Measurements from ENCODE around the gene MYL5. TPM values are rescaled to one million over a fixed set of nuclear protein-coding genes. Genes with fewer than 3 reads are reported as not detected.

MYL5 gene
- total RNA-seq, 1 donor from 2014 or later = 22.2 TPM

DNA sequence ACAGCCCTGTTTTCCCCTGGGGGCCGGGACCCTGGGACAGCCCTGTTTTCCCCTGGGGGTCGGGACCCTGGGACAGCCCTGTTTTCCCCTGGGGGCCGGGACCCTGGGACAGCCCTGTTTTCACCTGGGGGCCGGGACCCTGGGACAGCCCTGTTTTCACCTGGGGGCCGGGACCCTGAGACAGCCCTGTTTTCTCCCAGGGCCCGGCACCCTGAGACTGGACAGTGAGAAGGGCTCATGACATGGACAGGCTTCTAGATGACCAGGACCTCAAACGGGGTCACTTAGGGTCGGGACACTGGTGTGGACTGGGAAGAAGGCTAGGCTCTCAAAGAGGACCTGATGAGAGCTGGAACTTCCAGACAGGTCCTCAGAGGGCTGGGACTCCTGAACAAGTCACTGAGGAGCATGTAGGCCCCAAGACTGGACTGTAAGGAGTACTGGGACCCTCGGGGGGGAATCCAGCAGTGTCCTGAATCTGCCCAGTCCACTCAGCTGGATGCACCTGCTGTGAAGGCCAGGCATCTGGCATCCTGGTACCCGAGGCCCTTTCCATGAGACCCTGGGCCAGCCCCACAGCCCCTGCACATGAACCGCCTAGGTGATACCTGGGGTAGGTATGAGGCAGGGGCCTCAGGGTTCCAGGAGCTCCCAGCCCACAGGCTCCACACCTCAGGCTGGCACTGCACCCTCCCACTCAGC lies 33.7 kb downstream of the MYL5 start:
- no peak for ATAC-seq

DNA sequence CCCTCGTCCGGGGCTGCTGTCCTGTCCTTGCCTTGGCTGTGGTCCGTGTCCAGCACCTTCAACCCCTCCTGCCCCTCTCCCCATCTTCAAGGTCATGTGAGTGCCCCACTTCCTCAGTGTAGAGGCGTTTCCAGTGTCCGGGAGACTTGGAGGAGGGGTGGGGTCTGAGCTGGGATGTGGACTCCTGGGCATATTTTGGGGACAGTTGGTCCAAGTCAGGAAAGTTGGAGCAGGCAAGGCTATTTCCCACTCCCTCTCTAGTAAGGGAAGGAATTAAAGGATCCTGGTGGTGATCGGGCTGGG lies 34.2 kb downstream of the MYL5 start:
- ATAC-seq = no peak

DNA sequence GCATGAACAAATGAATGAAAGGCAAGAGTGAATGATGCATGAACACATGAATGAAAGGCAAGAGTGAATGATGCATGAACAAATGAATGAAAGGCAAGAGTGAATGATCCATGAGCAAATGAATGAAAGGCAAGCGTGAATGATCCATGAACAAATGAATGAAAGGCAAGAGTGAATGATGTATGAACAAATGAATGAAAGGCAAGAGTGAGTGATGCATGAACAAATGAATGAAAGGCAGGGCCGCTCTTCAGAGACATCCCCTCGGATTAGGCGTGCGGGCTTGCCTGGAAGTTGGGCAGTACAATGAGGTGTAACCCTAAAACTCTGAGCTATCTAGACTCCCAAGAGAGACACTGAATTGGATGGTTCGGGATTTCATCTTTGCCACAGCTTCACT lies 35.0 kb downstream of the MYL5 start:
- ATAC-seq = no peak

DNA sequence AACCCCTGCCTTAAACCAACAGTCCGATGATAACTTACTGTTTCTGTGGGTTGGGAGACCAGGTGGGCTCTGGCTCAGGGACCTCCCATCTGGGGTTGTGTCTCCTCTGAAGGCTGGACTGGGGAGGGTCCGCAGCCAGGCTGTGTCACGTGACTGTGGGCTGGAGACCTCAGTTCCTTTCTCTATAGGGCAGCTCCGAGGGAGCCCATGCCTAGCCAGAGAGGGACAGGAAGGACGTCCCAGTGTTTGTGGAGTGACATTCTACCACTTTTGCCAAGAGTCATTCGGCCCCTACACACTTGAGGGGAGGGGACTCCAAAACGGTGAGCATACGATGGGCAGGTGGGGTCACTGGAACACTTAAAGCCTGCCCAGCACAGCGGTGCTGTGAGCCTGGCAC lies 35.8 kb downstream of the MYL5 start:
- ATAC-seq = no peak

DNA sequence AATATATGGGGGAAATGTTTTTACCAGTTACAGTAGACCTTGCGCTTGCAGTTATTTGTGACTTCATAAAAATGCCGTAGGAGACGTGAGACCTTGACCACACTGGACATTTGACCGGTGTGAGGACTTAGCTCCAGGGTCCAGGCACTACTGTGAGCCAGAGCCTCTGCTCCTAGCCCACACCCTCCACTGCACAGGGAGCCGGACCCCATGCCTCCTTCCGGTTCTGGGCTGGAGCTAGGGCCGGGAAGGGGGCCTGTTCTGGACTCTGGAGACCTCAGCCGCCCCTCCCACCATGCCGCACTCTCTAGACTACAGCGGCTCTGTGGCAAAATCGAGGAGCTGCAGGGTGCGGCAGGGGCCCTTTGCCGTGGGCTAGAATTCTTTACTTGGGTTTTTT lies 36.6 kb downstream of the MYL5 start:
- no peak for ATAC-seq

DNA sequence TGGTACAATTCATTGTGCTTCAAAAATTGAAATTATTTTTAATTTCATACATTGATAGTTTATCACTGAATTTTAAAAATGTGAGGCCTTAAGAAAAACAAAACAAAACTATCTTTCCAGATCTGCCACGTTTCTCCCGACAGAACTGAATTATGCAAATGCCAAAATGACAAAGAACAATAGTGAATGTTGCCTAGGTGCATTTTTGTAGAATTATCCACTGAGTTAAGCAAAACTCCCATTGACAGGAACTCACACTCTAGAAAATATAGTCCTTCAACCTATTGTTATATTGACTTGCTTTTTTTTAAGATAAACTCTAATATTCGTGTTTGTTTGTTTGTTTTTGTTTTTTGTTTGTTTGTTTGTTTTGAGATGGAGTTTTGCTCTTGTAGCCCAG lies 37.8 kb downstream of the MYL5 start:
- no peak for ATAC-seq

DNA sequence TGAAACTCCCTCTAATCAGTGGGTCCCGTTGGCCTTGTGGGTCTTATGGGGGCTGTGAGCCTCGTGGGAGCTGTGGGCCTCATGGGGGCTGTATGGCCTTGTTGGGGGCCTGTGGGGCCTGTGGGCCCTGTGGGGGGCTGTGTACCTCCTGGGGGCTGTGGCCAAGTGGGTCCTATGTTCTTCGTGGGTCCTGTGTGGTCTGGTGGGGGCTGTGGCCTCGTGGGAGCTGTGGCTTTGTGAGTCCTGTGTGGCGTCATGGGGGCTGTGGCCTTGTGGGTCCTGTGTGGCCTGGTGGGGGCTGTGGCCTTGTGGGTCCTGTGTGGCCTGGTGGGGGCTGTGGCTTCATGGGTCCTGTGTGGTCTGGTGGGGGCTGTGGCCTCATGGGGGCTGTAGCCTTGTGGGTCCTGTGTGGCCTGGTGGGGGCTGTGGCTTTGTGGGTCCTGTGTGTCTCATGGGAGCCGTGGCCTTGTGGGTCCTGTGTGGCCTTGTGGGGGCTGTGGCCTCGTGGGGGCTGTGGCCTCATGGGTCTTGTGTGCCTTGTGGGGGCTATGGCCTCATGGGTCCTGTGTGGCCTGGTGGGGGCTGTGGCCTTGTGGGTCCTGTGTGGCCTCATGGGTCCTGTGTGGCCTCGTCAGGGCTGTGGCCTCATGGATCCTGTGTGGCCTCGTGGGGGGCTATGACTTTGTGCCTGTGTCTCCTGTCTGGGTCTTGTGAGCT lies 38.7 kb downstream of the MYL5 start:
- ATAC-seq = peak; percentile 32

DNA sequence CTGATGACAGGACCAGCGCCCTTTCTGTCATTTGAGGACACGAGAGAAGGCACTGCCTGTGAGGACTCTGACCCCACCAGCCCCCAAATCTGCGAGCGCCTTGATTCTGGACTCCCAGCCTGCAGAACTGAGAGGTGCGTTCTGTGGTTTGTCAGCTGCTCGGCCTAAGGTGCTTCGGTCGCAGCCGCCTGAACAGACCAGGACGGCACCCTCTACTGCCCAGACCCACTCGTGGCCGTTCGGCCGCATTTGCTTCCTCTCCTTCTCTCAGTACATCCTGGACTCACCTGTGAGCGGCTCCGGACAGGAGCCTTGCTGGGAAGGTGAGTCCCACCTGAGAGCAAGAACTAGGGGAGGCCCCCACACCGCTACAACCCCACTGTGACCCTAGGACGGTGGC lies 39.7 kb downstream of the MYL5 start:
- no peak for ATAC-seq

DNA sequence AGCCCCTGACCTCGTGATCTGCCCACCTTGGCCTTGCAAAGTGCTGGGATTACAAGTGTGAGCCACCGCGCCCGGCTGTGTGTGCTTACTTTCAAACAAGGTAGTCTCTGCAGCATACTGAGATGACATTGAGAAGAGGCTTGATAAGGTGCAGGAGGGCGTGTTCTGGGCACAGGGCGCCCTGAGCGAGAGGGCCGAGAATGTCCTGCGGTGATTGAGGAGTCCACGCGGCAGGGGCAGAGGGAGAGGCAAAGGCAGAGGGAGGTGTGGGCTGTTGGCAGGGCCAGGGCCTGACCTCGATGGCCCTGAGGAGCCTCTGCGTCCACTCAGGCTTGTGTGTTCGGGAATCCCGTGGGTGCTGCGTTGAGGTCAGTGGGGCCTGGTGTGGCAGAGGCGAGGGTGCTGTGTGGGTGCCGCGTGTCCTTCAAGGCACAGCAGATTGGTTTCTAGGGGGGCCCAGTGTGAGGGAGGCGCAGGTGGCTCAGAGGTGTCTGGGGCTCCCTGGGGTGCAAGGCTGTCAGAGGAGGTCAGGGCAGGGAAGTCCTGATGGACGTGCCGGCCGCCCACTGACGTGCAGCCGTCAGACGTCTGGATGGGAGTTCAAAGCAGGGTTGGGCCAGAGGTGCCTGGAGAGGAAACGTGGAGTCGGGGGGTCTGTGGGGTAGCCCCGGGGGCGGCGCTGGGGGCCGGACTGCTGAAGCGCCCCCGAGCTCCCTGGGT lies 43.4 kb downstream of the MYL5 start:
- no peak for ATAC-seq

DNA sequence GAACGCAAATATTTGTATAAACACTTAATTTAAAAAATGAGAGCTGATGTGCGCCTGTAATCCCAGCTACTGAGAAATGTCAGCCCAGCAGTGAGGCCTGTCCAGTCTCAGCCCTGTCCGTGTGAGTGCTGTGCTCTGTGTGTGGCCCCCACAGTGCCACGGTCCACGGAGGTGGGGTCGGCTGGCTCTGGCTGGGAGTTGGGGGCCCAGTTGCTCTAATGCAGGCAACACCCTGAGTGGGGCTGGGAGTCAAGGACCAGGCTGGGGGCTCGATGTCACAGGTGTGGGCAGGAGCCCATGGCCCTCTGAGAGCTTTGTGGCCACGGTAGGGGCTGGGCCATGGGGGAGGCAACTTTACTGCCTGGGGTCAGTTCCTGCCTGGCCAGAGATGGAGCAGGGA lies 44.1 kb downstream of the MYL5 start:
- no peak for ATAC-seq

DNA sequence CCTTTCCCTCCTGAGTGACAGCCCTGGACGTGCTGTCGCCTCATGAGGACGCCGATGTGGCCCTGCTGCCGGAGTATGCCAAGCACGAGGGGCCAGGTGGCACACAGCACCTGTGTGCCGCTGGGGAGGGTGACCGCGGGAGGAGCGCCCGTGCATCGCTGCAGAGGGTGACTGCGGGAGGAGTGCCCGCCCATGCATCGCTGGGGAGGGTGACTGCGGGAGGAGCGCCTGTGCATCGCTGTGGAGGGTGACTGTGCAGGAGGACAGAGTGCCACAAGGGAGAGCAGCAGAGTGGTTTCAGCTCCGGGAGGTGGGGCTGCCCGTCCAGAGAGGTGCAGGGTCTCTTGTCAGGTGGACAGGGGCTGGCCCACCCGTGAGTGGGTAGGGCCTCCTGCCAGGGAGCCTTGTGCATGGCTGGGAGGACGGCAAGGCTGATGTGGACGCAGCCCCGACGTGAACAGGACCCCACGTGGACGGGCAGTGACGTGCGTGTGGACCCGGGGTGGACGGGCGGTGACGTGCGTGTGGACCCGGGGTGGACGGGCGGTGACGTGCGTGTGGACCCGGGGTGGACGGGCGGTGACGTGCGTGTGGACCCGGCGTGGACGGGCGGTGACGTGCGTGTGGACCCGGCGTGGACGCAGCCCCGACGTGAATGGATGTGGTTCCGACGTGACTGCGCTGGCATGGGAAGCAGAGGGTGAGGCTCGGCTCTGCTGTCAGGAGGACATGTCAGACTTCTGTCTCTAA lies 45.9 kb downstream of the MYL5 start:
- ATAC-seq = peak; percentile 13

DNA sequence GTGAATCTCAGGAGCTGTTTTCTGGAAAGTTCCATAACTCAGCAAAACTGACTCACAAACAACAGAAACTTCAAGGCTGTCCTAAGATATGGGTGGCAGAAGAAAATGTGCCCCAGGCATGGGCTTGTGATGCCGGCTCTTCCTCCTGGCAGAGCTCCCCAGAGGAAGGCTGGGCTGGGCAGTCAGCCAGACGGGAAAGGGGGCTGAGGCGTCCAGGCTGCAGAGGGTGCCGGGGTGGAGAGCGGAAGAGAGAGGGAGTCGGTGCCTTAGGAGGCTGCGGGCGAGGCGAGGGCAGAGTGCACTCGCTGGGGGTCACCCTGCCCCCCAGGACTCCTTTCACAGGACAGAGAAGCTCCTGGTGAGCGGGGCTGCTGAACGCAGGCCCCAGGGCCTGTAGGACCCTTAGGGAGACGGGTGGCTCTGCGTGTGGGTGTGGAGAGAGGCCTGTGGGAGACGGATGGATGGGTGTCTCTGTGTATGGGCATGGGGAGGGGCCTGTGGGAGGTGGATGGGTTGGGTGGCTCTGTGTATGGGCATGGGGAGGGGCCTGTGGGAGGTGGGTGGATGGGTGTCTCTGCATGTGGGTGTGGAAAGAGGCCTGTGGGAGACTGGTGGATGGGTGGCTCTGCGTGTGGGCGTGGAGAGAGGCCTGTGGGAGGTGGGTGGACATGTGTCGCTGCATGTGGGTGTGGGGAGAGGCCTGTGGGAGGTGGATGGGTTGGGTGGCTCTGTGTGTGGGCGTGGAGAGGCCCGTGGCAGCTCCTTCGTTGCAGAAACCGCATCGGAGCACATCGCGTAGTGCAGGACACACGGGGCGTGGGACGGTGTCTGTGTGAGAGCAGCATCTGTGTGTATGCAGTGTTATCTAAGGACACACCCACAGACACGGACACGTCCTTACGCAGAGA lies 47.2 kb downstream of the MYL5 start:
- ATAC-seq = peak; percentile 76

DNA sequence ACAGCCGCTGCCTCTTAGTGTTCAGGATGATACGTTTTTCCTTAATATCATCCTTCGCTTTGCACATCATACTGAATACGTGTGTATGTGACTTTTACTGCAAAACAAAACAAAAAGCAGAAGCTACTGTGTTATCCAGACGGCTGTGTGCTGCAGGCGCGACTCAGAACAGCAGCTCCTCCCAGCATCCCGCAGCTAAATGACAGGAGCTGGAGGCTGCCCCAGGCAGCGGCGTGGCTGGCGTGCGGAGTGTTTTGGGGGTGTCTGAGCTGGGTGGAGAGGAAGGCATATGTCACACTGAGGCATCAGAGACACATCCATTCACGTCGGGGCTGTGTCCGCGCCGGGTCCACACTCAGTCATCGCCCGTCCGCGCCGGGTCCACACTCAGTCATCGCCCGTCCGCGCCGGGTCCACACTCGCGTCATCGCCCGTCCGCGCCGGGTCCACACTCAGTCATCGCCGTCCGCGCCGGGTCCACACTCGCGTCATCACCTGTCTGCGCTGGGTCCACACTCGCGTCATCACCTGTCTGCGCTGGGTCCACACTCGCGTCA lies 47.9 kb downstream of the MYL5 start:
- no peak for ATAC-seq

DNA sequence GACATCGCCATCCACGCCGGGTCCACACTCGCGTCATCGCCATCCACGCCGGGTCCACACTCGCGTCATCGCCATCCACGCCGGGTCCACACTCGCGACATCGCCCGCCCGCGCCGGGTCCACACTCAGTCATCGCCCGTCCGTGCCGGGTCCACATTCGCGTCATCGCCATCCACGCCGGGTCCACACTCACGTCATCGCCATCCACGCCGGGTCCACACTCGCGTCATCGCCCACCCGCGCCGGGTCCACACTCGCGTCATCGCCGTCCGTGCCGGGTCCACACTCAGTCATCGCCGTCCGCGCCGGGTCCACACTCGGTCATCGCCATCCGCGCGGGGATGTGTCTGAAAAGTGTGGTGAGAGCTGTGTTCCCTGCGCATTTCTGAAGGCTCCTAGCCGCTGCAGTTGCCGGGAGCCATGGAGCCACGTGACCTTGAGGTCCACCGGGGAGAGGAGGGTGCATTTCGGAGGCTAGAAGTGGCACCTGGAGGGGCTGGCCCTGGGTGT lies 48.6 kb downstream of the MYL5 start:
- no peak for ATAC-seq

DNA sequence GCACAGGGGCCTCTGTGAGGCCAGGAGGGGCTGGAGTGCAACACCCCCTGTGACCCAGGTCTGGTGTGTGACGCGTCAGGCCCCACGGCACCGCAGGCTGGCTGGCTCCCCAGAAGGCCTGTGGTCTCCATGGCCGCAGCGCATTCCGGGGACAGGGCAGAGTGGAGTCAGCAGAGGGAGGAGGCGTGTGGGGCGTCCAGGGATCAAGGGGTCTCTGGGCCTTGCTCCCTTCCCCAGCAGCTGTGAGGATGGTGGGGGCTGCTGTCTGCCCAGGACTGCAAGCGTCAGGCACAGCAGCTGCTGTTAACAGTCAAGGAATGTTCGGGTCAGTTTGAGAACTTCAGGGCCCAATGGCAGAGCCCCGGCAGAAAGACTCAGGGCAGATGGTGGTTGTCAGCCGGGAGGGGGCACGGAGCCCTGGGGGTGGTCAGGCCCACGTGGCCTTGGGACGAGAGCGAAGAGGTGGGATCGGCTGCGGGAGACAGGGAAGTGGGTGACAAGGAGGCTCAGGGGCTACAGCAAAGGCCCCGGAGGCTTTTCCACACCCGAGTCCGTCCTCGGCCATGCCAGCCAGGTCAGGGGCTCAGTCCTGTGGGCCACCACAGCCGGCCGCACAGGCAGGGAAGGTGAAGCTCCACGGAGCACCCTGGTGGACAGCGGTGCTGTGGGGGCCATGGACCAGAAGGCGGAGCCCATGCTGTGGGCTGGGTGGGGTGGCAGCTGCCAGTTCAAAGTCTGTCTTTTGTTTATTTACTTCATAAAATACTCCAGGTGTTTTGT lies 49.6 kb downstream of the MYL5 start:
- no peak for ATAC-seq

DNA sequence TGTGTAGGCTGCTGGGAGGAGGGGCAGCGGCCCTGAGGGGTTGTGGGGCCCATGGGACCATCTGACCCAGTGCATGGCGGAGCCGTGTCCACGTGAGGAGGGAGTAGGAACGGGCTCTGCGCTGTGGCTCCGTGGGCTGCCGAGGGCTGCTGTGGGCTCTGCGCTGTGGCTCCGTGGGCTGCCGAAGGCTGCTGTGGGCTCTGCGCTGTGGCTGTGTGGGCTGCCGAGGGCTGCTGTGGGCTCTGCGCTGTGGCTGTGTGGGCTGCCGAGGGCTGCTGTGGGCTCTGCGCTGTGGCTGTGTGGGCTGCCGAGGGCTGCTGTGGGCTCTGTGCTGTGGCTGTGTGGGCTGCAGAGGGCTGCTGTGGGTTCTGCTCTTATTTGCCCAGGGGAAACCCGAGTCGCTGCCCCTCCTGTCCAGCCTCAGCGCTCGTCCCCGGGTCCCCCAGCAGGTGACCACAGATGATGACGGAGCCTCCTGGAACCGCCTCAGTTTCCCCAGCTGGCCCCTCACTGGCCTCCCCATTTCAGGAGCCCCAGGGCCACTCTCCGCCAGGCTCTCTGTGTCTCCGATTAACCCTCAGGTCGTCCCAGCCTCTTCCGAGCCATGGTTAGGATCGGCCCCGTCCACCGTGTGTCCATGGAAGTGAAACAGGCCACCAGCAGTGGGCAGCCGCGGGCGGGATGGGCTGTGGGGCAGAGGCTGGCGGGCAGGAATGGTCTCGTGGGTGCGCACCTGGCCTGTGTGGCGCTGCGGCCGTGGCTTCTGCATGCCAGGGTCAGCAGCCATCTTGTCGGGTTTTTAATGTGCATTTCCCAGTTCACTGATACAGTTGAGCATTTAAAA lies 51.3 kb downstream of the MYL5 start:
- no peak for ATAC-seq

DNA sequence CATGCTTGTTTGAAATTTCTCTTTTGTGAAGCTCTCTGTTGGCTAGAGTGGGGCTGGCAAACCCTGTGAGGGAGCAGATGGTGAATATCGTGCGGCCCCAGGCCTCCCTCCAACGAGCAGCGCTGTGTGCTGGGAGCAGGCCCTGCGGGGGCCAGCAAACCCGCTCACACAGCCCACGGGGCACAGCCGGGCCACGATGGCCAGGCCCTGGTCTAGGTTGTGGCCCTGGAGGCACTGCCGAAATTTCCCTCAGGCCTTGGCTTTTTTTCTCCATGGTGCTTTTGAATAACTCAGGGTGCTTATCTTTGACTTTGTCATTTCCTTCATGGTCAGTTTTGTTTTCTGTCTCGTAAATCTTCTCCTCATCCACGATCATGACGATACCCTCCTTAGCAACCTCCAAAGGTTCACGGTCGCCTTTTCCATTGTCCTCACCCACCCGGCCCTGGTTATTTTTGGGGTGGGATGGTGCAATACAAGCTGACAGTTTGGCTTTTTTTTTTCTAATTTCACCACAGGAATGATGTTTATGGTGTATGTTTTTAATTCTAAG lies 52.0 kb downstream of the MYL5 start:
- no peak for ATAC-seq

DNA sequence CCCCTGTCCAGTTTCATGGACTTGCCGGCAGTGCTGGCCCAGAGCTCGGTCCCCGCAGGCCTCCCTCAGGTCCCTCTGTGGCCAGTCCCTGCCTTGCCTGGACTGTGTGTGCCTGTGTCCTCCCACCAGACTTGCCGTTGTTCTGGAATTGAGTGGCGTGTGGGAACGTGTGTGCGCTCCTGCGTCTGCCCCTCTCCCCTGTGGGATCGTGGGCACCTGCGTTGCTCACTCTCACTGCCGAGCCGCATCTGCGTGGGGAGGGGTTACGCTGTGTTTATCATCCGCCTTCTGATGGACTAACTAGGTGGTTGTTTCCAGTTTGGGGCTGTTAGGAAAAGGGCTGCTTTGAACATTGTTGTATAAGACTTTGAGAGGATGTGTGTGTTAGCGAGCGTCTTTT lies 52.5 kb downstream of the MYL5 start:
- no peak for ATAC-seq

DNA sequence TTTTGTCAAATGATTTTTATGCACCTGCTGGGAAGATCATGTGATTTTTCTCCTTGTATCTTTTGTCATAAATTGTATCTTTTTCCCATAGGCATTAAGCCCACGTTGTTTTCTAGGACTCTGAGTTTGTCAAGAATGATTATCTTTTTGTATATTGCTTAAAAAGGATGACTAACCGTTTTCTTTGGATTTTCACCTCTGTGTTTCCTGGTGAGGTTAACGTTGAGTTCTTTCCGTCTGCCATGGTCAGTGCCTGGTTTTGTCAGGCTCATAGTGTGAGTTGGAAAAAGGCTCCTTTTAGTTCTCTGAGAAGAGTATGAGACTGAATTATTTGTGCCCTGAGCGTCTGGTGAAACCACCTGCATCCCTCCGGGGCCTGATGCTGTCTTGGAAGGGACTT lies 53.2 kb downstream of the MYL5 start:
- ATAC-seq = no peak
